Activated CD8-positive, alpha-beta memory T cell treated with anti-CD3 and anti-CD28 coated beads for 36 hours (primary cell): ENCODE measurements around the gene AFF3. TPM values are rescaled to one million over a fixed set of nuclear protein-coding genes. Genes with fewer than 3 reads are reported as not detected.

Source experiments
- CTCF ChIA-PET: fragments of 350-600 bp; sonication (Branson Sonifier 250); formaldehyde crosslinking; loops from one replicate; lab custom pipeline; 2021; ENCODE audit warnings: antibody characterized with exemption; lab: Charles Lee
- POLR2A ChIA-PET: fragments of 350-600 bp; sonication (Branson Sonifier 250); formaldehyde crosslinking; loops from one replicate; lab custom pipeline; 2021; ENCODE audit warnings: antibody characterized with exemption; lab: Charles Lee
- total RNA-seq, 2 experiments: library from RNA; stranded (reverse); gene quantifications; one replicate each; pipeline ENCODE4 v1.2.3, GENCODE V29; 2021

The AFF3 gene
- total RNA-seq, 2 experiments from 2014 or later, result 0.71 to 1.1 TPM

- POLR2A ChIA-PET, result no interaction called here
- CTCF ChIA-PET, result no interaction called here
Observed at GRCh38 chr2:99652862-99653261, 489.5 kb downstream of the AFF3 start.

GRCh38 chr2:99651930-99652670, 490.3 kb downstream of the AFF3 start:
- CTCF ChIA-PET, result no interaction called here
- POLR2A ChIA-PET, result no interaction called here

GRCh38 chr2:99648906-99649789, 493.2 kb downstream of the AFF3 start:
- CTCF ChIA-PET, result no interaction called here
- POLR2A ChIA-PET, result no interaction called here

- POLR2A ChIA-PET, result no interaction called here
- CTCF ChIA-PET, result no interaction called here
Observed at GRCh38 chr2:99648178-99648844, 494.1 kb downstream of the AFF3 start.

GRCh38 chr2:99645960-99646359, 496.4 kb downstream of the AFF3 start:
- ChIA-PET POLR2A (no interaction called here), CTCF (no interaction called here)

GRCh38 chr2:99644419-99644787, 498.0 kb downstream of the AFF3 start:
- CTCF ChIA-PET, result no interaction called here
- POLR2A ChIA-PET, result no interaction called here

GRCh38 chr2:99643787-99644418, 498.5 kb downstream of the AFF3 start:
- POLR2A ChIA-PET, result no interaction called here
- CTCF ChIA-PET, result no interaction called here

- ChIA-PET POLR2A (no interaction called here), CTCF (no interaction called here)
Observed at GRCh38 chr2:99641999-99642398, 500.4 kb downstream of the AFF3 start.

- POLR2A ChIA-PET, result no interaction called here
Observed at GRCh38 chr2:99640635-99641151, 501.7 kb downstream of the AFF3 start.

GRCh38 chr2:99638791-99639190, 503.6 kb downstream of the AFF3 start:
- ChIA-PET CTCF (interaction anchor here (0.7 kb wide), 1 partner anchor 57 kb away, joined by 4 read pairs; no protein-coding TSS in a partner anchor), POLR2A (no interaction called here)

More at GRCh38 chr2:99640635-99641151, 501.7 kb downstream of the AFF3 start:
- CTCF ChIA-PET, result no interaction called here

- ChIA-PET POLR2A (no interaction called here), CTCF (no interaction called here)
Observed at GRCh38 chr2:99637159-99637697, 505.2 kb downstream of the AFF3 start.

- CTCF ChIA-PET, result no interaction called here
- POLR2A ChIA-PET, result no interaction called here
Observed at GRCh38 chr2:99636144-99637034, 506.0 kb downstream of the AFF3 start.

- ChIA-PET CTCF (no interaction called here), POLR2A (no interaction called here)
Observed at GRCh38 chr2:99635710-99636109, 506.7 kb downstream of the AFF3 start.

GRCh38 chr2:99634234-99634633, 508.2 kb downstream of the AFF3 start:
- ChIA-PET POLR2A (interaction anchor here (0.5 kb wide), 1 partner anchor 95 kb away, joined by 7 read pairs; no protein-coding TSS in a partner anchor), CTCF (interaction anchor here (0.7 kb wide), 1 partner anchor 90 kb away, joined by 3 read pairs; no protein-coding TSS in a partner anchor)

- ChIA-PET POLR2A (no interaction called here), CTCF (no interaction called here)
Observed at GRCh38 chr2:99631700-99632099, 510.7 kb downstream of the AFF3 start.

- CTCF ChIA-PET, result no interaction called here
- POLR2A ChIA-PET, result no interaction called here
Observed at GRCh38 chr2:99629320-99629719, 513.1 kb downstream of the AFF3 start.

GRCh38 chr2:99626158-99626557, 516.2 kb downstream of the AFF3 start:
- ChIA-PET CTCF (no interaction called here), POLR2A (no interaction called here)

- CTCF ChIA-PET, result no interaction called here
- POLR2A ChIA-PET, result no interaction called here
Observed at GRCh38 chr2:99624677-99625076, 517.7 kb downstream of the AFF3 start.
